ENCODE results near the gene EEF1E1.

- TF ChIP-seq, protein P1, sequence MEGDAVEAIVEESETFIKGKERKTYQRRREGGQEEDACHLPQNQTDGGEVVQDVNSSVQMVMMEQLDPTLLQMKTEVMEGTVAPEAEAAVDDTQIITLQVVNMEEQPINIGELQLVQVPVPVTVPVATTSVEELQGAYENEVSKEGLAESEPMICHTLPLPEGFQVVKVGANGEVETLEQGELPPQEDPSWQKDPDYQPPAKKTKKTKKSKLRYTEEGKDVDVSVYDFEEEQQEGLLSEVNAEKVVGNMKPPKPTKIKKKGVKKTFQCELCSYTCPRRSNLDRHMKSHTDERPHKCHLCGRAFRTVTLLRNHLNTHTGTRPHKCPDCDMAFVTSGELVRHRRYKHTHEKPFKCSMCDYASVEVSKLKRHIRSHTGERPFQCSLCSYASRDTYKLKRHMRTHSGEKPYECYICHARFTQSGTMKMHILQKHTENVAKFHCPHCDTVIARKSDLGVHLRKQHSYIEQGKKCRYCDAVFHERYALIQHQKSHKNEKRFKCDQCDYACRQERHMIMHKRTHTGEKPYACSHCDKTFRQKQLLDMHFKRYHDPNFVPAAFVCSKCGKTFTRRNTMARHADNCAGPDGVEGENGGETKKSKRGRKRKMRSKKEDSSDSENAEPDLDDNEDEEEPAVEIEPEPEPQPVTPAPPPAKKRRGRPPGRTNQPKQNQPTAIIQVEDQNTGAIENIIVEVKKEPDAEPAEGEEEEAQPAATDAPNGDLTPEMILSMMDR (IDR thresholded peaks at IDR 0.05): no peak
- no peak for TF ChIP-seq POLR2A (IDR thresholded peaks at IDR 0.05)
Observed at GRCh38 chr6:8082572-8082953, 19.8 kb downstream of the EEF1E1 start.

Data from thyroid gland (tissue), 4 donors.